IMR-90 (cell line): ENCODE results near the gene COL20A1. TPM values are rescaled to one million over a fixed set of nuclear protein-coding genes. Genes with fewer than 3 reads are reported as not detected.

Experiments
- ATAC-seq: fragments of 200-7000 bp; cut with Tn5 transposase; 2 replicates; pipeline ENCODE4 v1.9.1; 2020; ENCODE audit warnings: low read depth, mild to moderate bottlenecking, moderate library complexity
- BruUV-seq: library from RNA; stranded (reverse); fragments of 400-500 nt; replicated peaks from 2 replicates; lab custom pipeline; 2021; lab: Mats Ljungman, UMichigan
- CTCF ChIA-PET: fragments of 300-600 bp; formaldehyde crosslinking; extraction: SDS; loops from one replicate; lab custom pipeline; 2021; ENCODE audit warnings: antibody characterized with exemption; lab: Yijun Ruan, JAX
- POLR2A ChIA-PET: fragments of 300-600 bp; sonication (Branson Sonifier 250); formaldehyde crosslinking; loops from one replicate; lab custom pipeline; 2022; ENCODE audit warnings: antibody characterized with exemption; ENCODE audit not compliant: unreplicated experiment; lab: Charles Lee
- DNase-seq: peaks from one replicate; pipeline ENCODE4 v3.0.0; 2013
- H2AFZ ChIP-seq: replicated peaks from 2 replicates; pipeline ENCODE3; 2013; ENCODE audit warnings: low read length, mild to moderate bottlenecking; ENCODE audit not compliant: poor library complexity
- H2AK5ac ChIP-seq: 2 replicates; pipeline ENCODE4 v1.6.1; 2013; ENCODE audit warnings: low read depth, low read length, inconsistent platforms
- H2AK9ac ChIP-seq: replicated peaks from 2 replicates; pipeline ENCODE3; 2013; ENCODE audit warnings: mild to moderate bottlenecking, low read depth, low read length, moderate library complexity; ENCODE audit not compliant: poor library complexity
- H2BK120ac ChIP-seq: 2 replicates; pipeline ENCODE4 v1.6.1; 2013; ENCODE audit warnings: low read depth, low read length, inconsistent platforms
- H2BK15ac ChIP-seq: 3 replicates; pipeline ENCODE4 v1.6.1; 2013; ENCODE audit warnings: low read depth, low read length, inconsistent platforms
- H2BK20ac ChIP-seq: 2 replicates; pipeline ENCODE4 v1.6.1; 2013; ENCODE audit warnings: low read depth, mild to moderate bottlenecking, inconsistent platforms, low read length, moderate library complexity
- H2BK5ac ChIP-seq: 2 replicates; pipeline ENCODE4 v1.6.1; 2013; ENCODE audit warnings: mild to moderate bottlenecking, low read depth, low read length, inconsistent platforms; ENCODE audit not compliant: poor library complexity, severe bottlenecking
- H3K14ac ChIP-seq: replicated peaks from 2 replicates; pipeline ENCODE4 v1.6.1; 2013; ENCODE audit warnings: low read depth, low read length, inconsistent platforms
- H3K18ac ChIP-seq: 2 replicates; pipeline ENCODE4 v1.6.1; 2013; ENCODE audit warnings: low read depth, low read length, control low read depth
- H3K23ac ChIP-seq: 2 replicates; pipeline ENCODE4 v1.6.1; 2013; ENCODE audit warnings: low read depth, low read length, inconsistent platforms
- H3K27ac ChIP-seq: 2 replicates; pipeline ENCODE4 v1.5.1; 2013; ENCODE audit warnings: mild to moderate bottlenecking, control low read depth, low read length; ENCODE audit not compliant: insufficient read depth
- H3K27me3 ChIP-seq: 2 replicates; pipeline ENCODE4 v1.6.1; 2013; ENCODE audit warnings: low read length; ENCODE audit not compliant: control insufficient read depth, insufficient read depth
- H3K36me3 ChIP-seq: 2 replicates; pipeline ENCODE4 v1.6.1; 2013; ENCODE audit warnings: low read length, mixed read lengths; ENCODE audit not compliant: control insufficient read depth, insufficient read depth
- H3K4ac ChIP-seq: 2 replicates; pipeline ENCODE4 v1.6.1; 2013; ENCODE audit warnings: low read depth, low read length, inconsistent platforms
- H3K4me1 ChIP-seq: 2 replicates; pipeline ENCODE4 v1.6.1; 2013; ENCODE audit warnings: low read length, mixed read lengths; ENCODE audit not compliant: control insufficient read depth, insufficient read depth
- H3K4me2 ChIP-seq: 2 replicates; pipeline ENCODE4 v1.6.1; 2013; ENCODE audit warnings: low read depth, mild to moderate bottlenecking, control low read depth, low read length, moderate library complexity
- H3K4me3 ChIP-seq: 2 replicates; pipeline ENCODE4 v1.5.1; 2013; ENCODE audit warnings: low read depth, mild to moderate bottlenecking, control low read depth, low read length, moderate library complexity; ENCODE audit not compliant: insufficient read depth
- H3K56ac ChIP-seq: 2 replicates; pipeline ENCODE4 v1.6.1; 2013; ENCODE audit warnings: low read length, inconsistent platforms; ENCODE audit not compliant: insufficient read depth; ENCODE audit errors: extremely low read depth
- H3K79me1 ChIP-seq, 2 experiments: 2 replicates each; pipeline ENCODE4 v1.6.1; 2013; ENCODE audit warnings: low read length in 2 of 2, inconsistent platforms in 1 of 2, low read depth in 1 of 2
- H3K9ac ChIP-seq: 2 replicates; pipeline ENCODE4 v1.6.1; 2013; ENCODE audit warnings: low read depth, low read length, control low read depth
- H3K9me1 ChIP-seq: 2 replicates; pipeline ENCODE4 v1.6.1; 2013; ENCODE audit warnings: low read length, inconsistent platforms; ENCODE audit not compliant: insufficient read depth
- H3K9me3 ChIP-seq: 2 replicates; pipeline ENCODE4 v1.6.1; 2013; ENCODE audit warnings: low read length; ENCODE audit not compliant: control insufficient read depth, insufficient read depth
- H4K20me1 ChIP-seq: 2 replicates; pipeline ENCODE4 v1.6.1; 2013; ENCODE audit warnings: low read length, inconsistent platforms; ENCODE audit not compliant: insufficient read depth
- H4K5ac ChIP-seq: 2 replicates; pipeline ENCODE4 v1.6.1; 2013; ENCODE audit warnings: mild to moderate bottlenecking, low read depth, low read length, control low read depth
- H4K8ac ChIP-seq, 2 experiments: 2 replicates each; pipeline ENCODE4 v1.6.1; 2013; ENCODE audit warnings: low read depth in 2 of 2, low read length in 2 of 2, control low read depth in 1 of 2, inconsistent platforms in 1 of 2
- H4K91ac ChIP-seq: 2 replicates; pipeline ENCODE4 v1.6.1; 2013; ENCODE audit warnings: low read depth, low read length, inconsistent platforms; ENCODE audit not compliant: insufficient read depth
- BHLHE40 ChIP-seq: fragments of 150-350 bp; IDR thresholded peaks from 2 replicates; pipeline ENCODE4 v1.6.1; 2016; ENCODE audit warnings: mild to moderate bottlenecking, low read depth, low read length
- CEBPB ChIP-seq: IDR thresholded peaks from 2 replicates; pipeline ENCODE4 v1.6.1; 2012; ENCODE audit warnings: low read depth, low read length, improper control_type of control experiment
- FOS ChIP-seq: fragments of 150-350 bp; IDR thresholded peaks from 2 replicates; pipeline ENCODE4 v1.6.1; 2016; ENCODE audit warnings: low read depth, low read length
- MAFK ChIP-seq: IDR thresholded peaks from 2 replicates; pipeline ENCODE4 v1.6.1; 2012; ENCODE audit warnings: low read depth, low read length, improper control_type of control experiment
- MXI1 ChIP-seq: IDR thresholded peaks from 2 replicates; pipeline ENCODE4 v1.6.1; 2012; ENCODE audit warnings: low read depth, mild to moderate bottlenecking, low read length, moderate library complexity, borderline replicate concordance
- NFE2L2 ChIP-seq: fragments of 150-350 bp; IDR thresholded peaks from 2 replicates; pipeline ENCODE4 v1.6.1; 2016; ENCODE audit warnings: low read depth, mild to moderate bottlenecking, low read length
- POLR2A ChIP-seq: IDR thresholded peaks from 2 replicates; pipeline ENCODE4 v1.6.1; 2012; ENCODE audit warnings: mild to moderate bottlenecking, low read depth, low read length
- RAD21 ChIP-seq: IDR thresholded peaks from 2 replicates; pipeline ENCODE4 v1.6.1; 2012; ENCODE audit warnings: low read length, improper control_type of control experiment
- SMC3 ChIP-seq: fragments of 150-350 bp; IDR thresholded peaks from 2 replicates; pipeline ENCODE4 v1.6.1; 2016; ENCODE audit warnings: low read depth, mild to moderate bottlenecking, antibody characterized with exemption, low read length, moderate library complexity
- WGBS, 2 experiments: methylation state at CpG; one replicate each; pipeline versions ENCODE4 v1.1.5 to v1.1.7; 2013; ENCODE audit warnings: missing lambda C conversion rate in 2 of 2; ENCODE audit not compliant: insufficient read length in 1 of 2; ENCODE audit errors: extremely low coverage in 2 of 2; 5-methylcytosine and 5-hydroxymethylcytosine counted together
- dilution Hi-C: fragments of 300-500 bp; cut with HindIII; formaldehyde crosslinking; loops from one replicate; pipeline ENCODE4 v1.14.3; 2018; ENCODE audit warnings: low sequenced_read_pairs; ENCODE audit not compliant: unreplicated experiment
- in situ Hi-C: fragments of 300-500 bp; cut with MboI; formaldehyde crosslinking; loops from 3 replicates; pipeline ENCODE4 v1.14.3; 2019; ENCODE audit warnings: low sequenced_read_pairs, inconsistent platforms, mixed read lengths
- intact Hi-C: fragments of 100-400 bp; cut with micrococcal nuclease; formaldehyde crosslinking; loops from 2 replicates; pipeline ENCODE4 v1.10.0; 2022
- polyA plus RNA-seq, 3 experiments: library from polyadenylated mRNA; depleted of rRNA; stranded (reverse); fragments of >200 nt; gene quantifications; 2 replicates each; pipeline ENCODE4 v1.2.3, GENCODE V29; 2012; ENCODE audit warnings: low replicate concordance in 1 of 3
- total RNA-seq: library from RNA; depleted of rRNA; stranded (reverse); fragments of >200 nt; gene quantifications from 2 replicates; pipeline ENCODE4 v1.2.3, GENCODE V29; 2012
- TF ChIP-seq, protein P1 (sequence below): fragments of 150-350 bp; IDR thresholded peaks from 2 replicates; pipeline ENCODE4 v1.6.1; 2017; ENCODE audit warnings: mild to moderate bottlenecking, antibody characterized with exemption, low read length, low read depth
- TF ChIP-seq, protein P2 (sequence below): fragments of 150-350 bp; IDR thresholded peaks from 2 replicates; pipeline ENCODE4 v1.6.1; 2016; ENCODE audit warnings: low read depth, mild to moderate bottlenecking, low read length, moderate library complexity, borderline replicate concordance
- TF ChIP-seq, protein P3 (sequence below): conservative IDR thresholded peaks from 2 replicates; pipeline ENCODE4 v1.5.1; 2012; ENCODE audit warnings: mild to moderate bottlenecking, low read depth, low read length, improper control_type of control experiment

COL20A1 gene
- total and polyA plus RNA-seq, 2 of the 4 experiments (the other 2 are of a cell fraction), result not detected

DNA sequence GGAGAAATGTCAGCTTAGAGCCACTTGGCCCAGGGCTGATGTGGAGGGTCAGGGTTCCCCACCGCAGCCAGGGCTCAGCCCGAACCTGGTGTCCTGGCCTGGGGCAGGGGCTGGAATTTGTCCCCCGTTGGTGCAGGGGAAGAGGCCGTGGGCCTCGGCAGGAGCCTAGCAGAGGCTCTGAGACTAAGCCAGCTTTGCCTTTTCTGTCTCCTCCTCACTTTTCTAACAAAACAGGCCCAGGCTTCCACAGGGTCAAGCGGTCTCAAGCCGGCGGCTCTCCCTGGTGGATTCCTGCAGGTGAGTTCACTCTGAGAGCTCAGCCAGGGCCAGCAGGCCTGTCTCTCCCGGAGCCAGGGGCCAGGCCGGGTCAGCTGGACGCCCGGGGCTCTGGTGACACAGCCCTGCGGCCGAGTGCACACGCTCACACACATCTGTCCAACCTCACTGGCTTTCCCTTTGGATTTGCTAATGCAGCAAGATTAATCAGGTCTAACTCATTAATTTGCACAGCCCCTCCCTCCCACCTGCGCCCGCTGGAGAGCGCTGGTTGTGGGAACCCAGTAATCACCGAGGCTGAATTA, 71.1 kb downstream of the COL20A1 start:
- Histone ChIP-seq H3K27me3 (peaks cover 54% of the 10 kb centered on the region), H3K4me2 (no peak overlapping the region), H4K8ac (no peak overlapping the region), H3K9ac (no peak overlapping the region), H3K23ac (no peak overlapping the region), H2BK5ac (no peak overlapping the region), H3K18ac (no peak overlapping the region), H3K56ac (no peak overlapping the region), H2AK5ac (no peak overlapping the region), H3K4me1 (no peaks in the 10 kb centered on the region), H3K79me1 (no peaks in the 10 kb centered on the region), H3K4me3 (no peak overlapping the region), H2BK120ac (no peak overlapping the region), H2AK9ac (no peak overlapping the region), H4K91ac (no peak overlapping the region), H4K5ac (no peak overlapping the region), H3K9me3 (no peaks in the 10 kb centered on the region), H2BK15ac (no peak overlapping the region), H4K20me1 (0 out of 2 replicates have a peak, but pooled peaks cover 2% of the 10 kb centered on the region), H2AFZ (no peak overlapping the region), H3K14ac (no peak overlapping the region), H2BK20ac (no peak overlapping the region), H3K4ac (no peak overlapping the region), H3K9me1 (no peaks in the 10 kb centered on the region), H3K36me3 (no peaks in the 10 kb centered on the region), H3K27ac (no peak overlapping the region)
- WGBS, 2 experiments, result 61% methylated on average over 11 of the region's 19 CpGs; no CpG with 5 or more reads in 1 of the 2 experiments
- dilution Hi-C loops (no loop called here), intact Hi-C loops (no loop called here), in situ Hi-C loops (no loop called here)
- CTCF ChIA-PET, result no interaction called here
- no TSS peak for BruUV-seq
- ATAC-seq (no peak), DNase-seq (no peak)
- POLR2A ChIA-PET, result no interaction called here
- TF ChIP-seq RAD21 (no peak), BHLHE40 (no peak), FOS (no peak), CEBPB (no peak), MXI1 (no peak), MAFK (no peak), SMC3 (no peak), NFE2L2 (no peak), POLR2A (no peak)
- TF ChIP-seq, protein P1, sequence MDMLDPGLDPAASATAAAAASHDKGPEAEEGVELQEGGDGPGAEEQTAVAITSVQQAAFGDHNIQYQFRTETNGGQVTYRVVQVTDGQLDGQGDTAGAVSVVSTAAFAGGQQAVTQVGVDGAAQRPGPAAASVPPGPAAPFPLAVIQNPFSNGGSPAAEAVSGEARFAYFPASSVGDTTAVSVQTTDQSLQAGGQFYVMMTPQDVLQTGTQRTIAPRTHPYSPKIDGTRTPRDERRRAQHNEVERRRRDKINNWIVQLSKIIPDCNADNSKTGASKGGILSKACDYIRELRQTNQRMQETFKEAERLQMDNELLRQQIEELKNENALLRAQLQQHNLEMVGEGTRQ, result no peak
- TF ChIP-seq, protein P2, sequence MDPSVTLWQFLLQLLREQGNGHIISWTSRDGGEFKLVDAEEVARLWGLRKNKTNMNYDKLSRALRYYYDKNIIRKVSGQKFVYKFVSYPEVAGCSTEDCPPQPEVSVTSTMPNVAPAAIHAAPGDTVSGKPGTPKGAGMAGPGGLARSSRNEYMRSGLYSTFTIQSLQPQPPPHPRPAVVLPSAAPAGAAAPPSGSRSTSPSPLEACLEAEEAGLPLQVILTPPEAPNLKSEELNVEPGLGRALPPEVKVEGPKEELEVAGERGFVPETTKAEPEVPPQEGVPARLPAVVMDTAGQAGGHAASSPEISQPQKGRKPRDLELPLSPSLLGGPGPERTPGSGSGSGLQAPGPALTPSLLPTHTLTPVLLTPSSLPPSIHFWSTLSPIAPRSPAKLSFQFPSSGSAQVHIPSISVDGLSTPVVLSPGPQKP, result no peak
- TF ChIP-seq, protein P3, sequence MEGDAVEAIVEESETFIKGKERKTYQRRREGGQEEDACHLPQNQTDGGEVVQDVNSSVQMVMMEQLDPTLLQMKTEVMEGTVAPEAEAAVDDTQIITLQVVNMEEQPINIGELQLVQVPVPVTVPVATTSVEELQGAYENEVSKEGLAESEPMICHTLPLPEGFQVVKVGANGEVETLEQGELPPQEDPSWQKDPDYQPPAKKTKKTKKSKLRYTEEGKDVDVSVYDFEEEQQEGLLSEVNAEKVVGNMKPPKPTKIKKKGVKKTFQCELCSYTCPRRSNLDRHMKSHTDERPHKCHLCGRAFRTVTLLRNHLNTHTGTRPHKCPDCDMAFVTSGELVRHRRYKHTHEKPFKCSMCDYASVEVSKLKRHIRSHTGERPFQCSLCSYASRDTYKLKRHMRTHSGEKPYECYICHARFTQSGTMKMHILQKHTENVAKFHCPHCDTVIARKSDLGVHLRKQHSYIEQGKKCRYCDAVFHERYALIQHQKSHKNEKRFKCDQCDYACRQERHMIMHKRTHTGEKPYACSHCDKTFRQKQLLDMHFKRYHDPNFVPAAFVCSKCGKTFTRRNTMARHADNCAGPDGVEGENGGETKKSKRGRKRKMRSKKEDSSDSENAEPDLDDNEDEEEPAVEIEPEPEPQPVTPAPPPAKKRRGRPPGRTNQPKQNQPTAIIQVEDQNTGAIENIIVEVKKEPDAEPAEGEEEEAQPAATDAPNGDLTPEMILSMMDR, result no peak
